ENCODE data around the gene MKLN1. TPM values are rescaled to one million over a fixed set of nuclear protein-coding genes. Genes with fewer than 3 reads are reported as not detected.
A peak's percentile ranks its signal among the peaks of the same experiment; 100 is the strongest.

Gene MKLN1
- polyA plus RNA-seq, 1 of the 3 experiments (the other 2 are of a cell fraction): 11.0 TPM

- CTCF ChIA-PET: interaction anchor here (1.4 kb wide), 1 partner anchor 584 kb away, joined by 3 read pairs; no protein-coding TSS in a partner anchor
- POLR2A ChIA-PET: no interaction called here
- TF ChIP-seq JUND (IDR thresholded peaks at IDR 0.05) (0 out of 2 replicates have a peak, but pooled peaks have one; percentile 8), CTCF (IDR thresholded peaks at IDR 0.05) (no peak), TEAD4 (IDR thresholded peaks at IDR 0.05; ENCODE audit: borderline replicate concordance, insufficient read depth) (0 out of 2 replicates have a peak, but pooled peaks have one; percentile 15), TCF12 (IDR thresholded peaks at IDR 0.05) (peak; percentile 31), MEF2A (IDR thresholded peaks at IDR 0.05; ENCODE audit: borderline replicate concordance, low read depth) (0 out of 2 replicates have a peak, but pooled peaks have one; percentile 46), GATA2 (CRISPR knock-in tag; IDR thresholded peaks at IDR 0.05) (no peak), YY1 (IDR thresholded peaks at IDR 0.05; ENCODE audit: low read depth) (no peak), NFIC (IDR thresholded peaks at IDR 0.05; ENCODE audit: borderline replicate concordance) (peak; percentile 32; the same call in 1 of the 2 replicates), RXRA (IDR thresholded peaks at IDR 0.05; ENCODE audit: borderline replicate concordance, low read depth) (peak; percentile 11; the same call in 1 of the 2 replicates)
- no peak overlapping the region for H3K4me3 ChIP-seq (ENCODE audit: low read depth in 2 of 2, low read length in 1 of 2)
- no peaks in the 10 kb centered on the region for H4K20me1 ChIP-seq (ENCODE audit: insufficient read depth)
- no peak overlapping the region for H3K9ac ChIP-seq
- no peak overlapping the region for H2AFZ ChIP-seq (ENCODE audit: low read depth)
- H3K9me2 ChIP-seq: no peaks in the 10 kb centered on the region
- H3F3A ChIP-seq (replicated peaks; ENCODE audit: insufficient read depth): peaks cover 59% of the 10 kb centered on the region
- peaks cover 3 to 17% of the 10 kb centered on the region in 2 experiments; a peak in 3 of 4 replicates for H3K4me1 ChIP-seq (ENCODE audit: control insufficient read depth in 1 of 2, insufficient read depth in 2 of 2, low read depth in 1 of 2, low read length in 1 of 2)
- peak overlapping the region; percentile 57 to 81 for H3K27ac ChIP-seq (ENCODE audit: low read depth in 2 of 2, low read length in 1 of 2)
- H3K27me3 ChIP-seq (ENCODE audit: insufficient read depth): no peaks in the 10 kb centered on the region
- H3K36me3 ChIP-seq (replicated peaks in 1 of 2; ENCODE audit: control insufficient read depth in 1 of 2, insufficient read depth in 2 of 2, low read length in 1 of 2): peaks cover 47 to 54% of the 10 kb centered on the region in 2 experiments
- no peaks in the 10 kb centered on the region for H3K79me2 ChIP-seq (ENCODE audit: insufficient read depth)
- H3K4me2 ChIP-seq: peak overlapping the region; percentile 48
- no peak for DNase-seq
- H3K9me3 ChIP-seq: no peaks in the 10 kb centered on the region
- WGBS (ENCODE audit: low lambda C conversion rate): 80% methylated on average over 4 of the region's 4 CpGs
These were observed 153.0 kb downstream of the MKLN1 start for GRCh38 chr7:131480384-131481315.

- peaks cover 60% of the 10 kb centered on the region for H3F3A ChIP-seq (replicated peaks; ENCODE audit: insufficient read depth)
- H3K27me3 ChIP-seq (ENCODE audit: insufficient read depth): no peaks in the 10 kb centered on the region
- CTCF ChIA-PET: interaction anchor here (0.8 to 1.5 kb wide), 7 partner anchors 14 to 443 kb away, joined by 3 to 5 read pairs (median 3); no protein-coding TSS in a partner anchor
- no peaks in the 10 kb centered on the region for H3K9me3 ChIP-seq
- H3K4me1 ChIP-seq (ENCODE audit: control insufficient read depth in 1 of 2, insufficient read depth in 2 of 2, low read depth in 1 of 2, low read length in 1 of 2): peaks cover 3 to 17% of the 10 kb centered on the region in 2 experiments
- H3K36me3 ChIP-seq (replicated peaks in 1 of 2; ENCODE audit: control insufficient read depth in 1 of 2, insufficient read depth in 2 of 2, low read length in 1 of 2): peaks cover 43 to 54% of the 10 kb centered on the region in 2 experiments
- H3K27ac ChIP-seq (ENCODE audit: low read depth in 2 of 2, low read length in 1 of 2): no peak overlapping the region
- POLR2A ChIA-PET: no interaction called here
- no peak overlapping the region for H3K4me3 ChIP-seq (ENCODE audit: low read depth in 2 of 2, low read length in 1 of 2)
- WGBS (ENCODE audit: low lambda C conversion rate): 98% methylated on average over 2 of the region's 2 CpGs
- H3K9me2 ChIP-seq: no peaks in the 10 kb centered on the region
- no peaks in the 10 kb centered on the region for H4K20me1 ChIP-seq (ENCODE audit: insufficient read depth)
- no peak for TF ChIP-seq USF1 (IDR thresholded peaks at IDR 0.05; ENCODE audit: borderline replicate concordance, low read depth)
- no peak for TF ChIP-seq TEAD4 (IDR thresholded peaks at IDR 0.05; ENCODE audit: borderline replicate concordance, insufficient read depth)
- no peak overlapping the region for H3K4me2 ChIP-seq
- no peak overlapping the region for H2AFZ ChIP-seq (ENCODE audit: low read depth)
- H3K9ac ChIP-seq: no peak overlapping the region
- DNase-seq: no peak
- no peaks in the 10 kb centered on the region for H3K79me2 ChIP-seq (ENCODE audit: insufficient read depth)
These were observed 155.1 kb downstream of the MKLN1 start for GRCh38 chr7:131482800-131483199.

Measured in SK-N-SH (cell line).